Stomach smooth muscle (tissue), 2 donors: Measurements from ENCODE around the gene ZNF280A.
"Not testable (repeated sequence)": the region's sequence is repeated elsewhere in the genome, so short reads cannot be mapped to it uniquely, and the experiment has no call there.

Experiments
- H3K27ac ChIP-seq: one replicate; pipeline ENCODE4 v1.7.0; 2013; ENCODE audit warnings: mild to moderate bottlenecking, low read length, inconsistent platforms
- H3K27me3 ChIP-seq, 2 donors: one replicate each; pipeline ENCODE4 v1.7.0; 2013; ENCODE audit warnings: low read length in 2 of 2; ENCODE audit not compliant: insufficient read depth in 2 of 2, control insufficient read depth in 1 of 2
- H3K36me3 ChIP-seq, 2 donors: one replicate each; pipeline ENCODE4 v1.7.0; 2013; ENCODE audit warnings: low read length in 2 of 2; ENCODE audit not compliant: control insufficient read depth in 2 of 2, insufficient read depth in 2 of 2
- H3K4me1 ChIP-seq: one replicate; pipeline ENCODE4 v1.7.0; 2013; ENCODE audit warnings: low read length; ENCODE audit not compliant: control insufficient read depth, insufficient read depth
- H3K4me3 ChIP-seq, 2 donors: one replicate each; pipeline ENCODE4 v1.7.0; 2013; ENCODE audit warnings: low read length in 2 of 2
- H3K9ac ChIP-seq, 2 donors: one replicate each; pipeline ENCODE4 v1.7.0; 2013; ENCODE audit warnings: low read length in 2 of 2, mild to moderate bottlenecking in 1 of 2
- H3K9me3 ChIP-seq, 2 donors: one replicate each; pipeline ENCODE4 v1.7.0; 2013; ENCODE audit warnings: low read length in 2 of 2; ENCODE audit not compliant: control insufficient read depth in 2 of 2
- donor health status: healthy.
- donor health status: Pancreatic carcinoma.

The ZNF280A gene

GRCh38 chr22:22486132-22486899 lies 33.8 kb downstream of the ZNF280A start:
- Histone ChIP-seq H3K36me3 (peaks cover 0 to 5% of the 10 kb centered on the region in 2 donors), H3K4me1 (no peaks in the 10 kb centered on the region), H3K27ac (no peak overlapping the region), H3K9me3 (no peaks in the 10 kb centered on the region), H3K27me3 (no peaks in the 10 kb centered on the region), H3K9ac (no peak overlapping the region), H3K4me3 (no peak overlapping the region)

- no peaks in the 10 kb centered on the region for H3K9me3 ChIP-seq
- H3K27ac ChIP-seq, result no peak overlapping the region
- no peak overlapping the region for H3K9ac ChIP-seq
- H3K4me3 ChIP-seq, result no peak overlapping the region
- no peaks in the 10 kb centered on the region for H3K4me1 ChIP-seq
- H3K27me3 ChIP-seq, result no peaks in the 10 kb centered on the region
- peaks cover 0 to 5% of the 10 kb centered on the region in 2 donors for H3K36me3 ChIP-seq
Measured at GRCh38 chr22:22485524-22485923, 34.5 kb downstream of the ZNF280A start.

DNA sequence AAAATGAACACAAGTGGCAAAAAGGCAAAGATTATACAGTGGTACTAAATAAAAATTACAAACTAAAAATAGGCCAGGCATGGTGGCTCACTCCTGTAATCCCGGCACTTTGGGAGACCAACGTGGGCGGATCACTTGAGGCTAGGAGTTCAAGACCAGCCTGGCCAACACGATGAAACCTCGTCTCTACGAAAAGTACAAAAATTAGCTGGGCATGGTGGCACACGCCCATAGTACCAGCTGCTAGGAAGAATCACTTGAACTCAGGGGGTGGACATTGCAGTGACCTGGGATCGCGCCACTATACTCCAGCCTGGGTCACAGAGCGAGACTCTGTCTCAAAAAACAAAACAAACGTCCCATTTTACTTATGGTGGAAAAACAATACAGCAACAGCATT lies 36.0 kb downstream of the ZNF280A start:
- peaks cover 0 to 5% of the 10 kb centered on the region in 2 donors for H3K36me3 ChIP-seq
- H3K9me3 ChIP-seq, result no peaks in the 10 kb centered on the region
- H3K27ac ChIP-seq, result no peak overlapping the region
- H3K4me1 ChIP-seq, result no peaks in the 10 kb centered on the region
- no peaks in the 10 kb centered on the region for H3K27me3 ChIP-seq
- H3K4me3 ChIP-seq, result no peak overlapping the region
- no peak overlapping the region for H3K9ac ChIP-seq

GRCh38 chr22:22480940-22481339 lies 39.1 kb downstream of the ZNF280A start:
- H3K27ac ChIP-seq, result no peak overlapping the region
- no peak overlapping the region for H3K9ac ChIP-seq
- H3K9me3 ChIP-seq, result no peaks in the 10 kb centered on the region
- no peak overlapping the region for H3K4me3 ChIP-seq
- H3K27me3 ChIP-seq, result no peaks in the 10 kb centered on the region
- no peaks in the 10 kb centered on the region for H3K4me1 ChIP-seq
- H3K36me3 ChIP-seq, result no peaks in the 10 kb centered on the region

DNA sequence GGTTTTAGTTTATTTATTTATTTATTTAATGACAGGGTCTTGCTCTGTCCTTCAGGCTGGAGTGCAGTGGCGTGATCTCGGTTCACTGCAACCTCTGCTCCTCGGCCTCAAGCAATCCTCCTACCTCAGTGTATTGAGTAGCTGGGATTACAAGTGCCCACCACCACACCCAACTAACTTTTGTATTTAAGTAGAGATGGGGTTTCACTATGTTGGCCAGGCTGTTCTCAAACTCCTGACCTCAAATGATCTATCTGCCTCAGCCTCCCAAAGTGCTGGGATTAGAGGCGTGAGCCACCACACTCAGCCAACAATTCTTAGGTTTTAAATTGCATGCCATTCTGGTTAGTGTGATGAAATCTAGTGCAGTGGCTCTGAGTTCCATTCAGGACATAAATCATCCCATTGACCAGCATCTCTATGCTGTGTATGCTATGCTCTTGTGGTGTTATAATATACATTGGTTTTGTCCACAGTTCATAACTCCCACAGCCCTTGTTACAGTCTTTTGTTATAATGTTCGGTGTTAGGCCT lies 40.0 kb downstream of the ZNF280A start:
- Histone ChIP-seq H3K4me1 (no peaks in the 10 kb centered on the region), H3K9me3 (no peaks in the 10 kb centered on the region), H3K9ac (no peak overlapping the region), H3K4me3 (no peak overlapping the region), H3K36me3 (no peaks in the 10 kb centered on the region), H3K27ac (no peak overlapping the region), H3K27me3 (no peaks in the 10 kb centered on the region)

- Histone ChIP-seq H3K27me3 (no peaks in the 10 kb centered on the region), H3K4me1 (no peaks in the 10 kb centered on the region), H3K4me3 (no peak overlapping the region), H3K9ac (no peak overlapping the region), H3K27ac (no peak overlapping the region), H3K9me3 (no peaks in the 10 kb centered on the region), H3K36me3 (no peaks in the 10 kb centered on the region)
Measured at GRCh38 chr22:22479116-22479515, 41.0 kb downstream of the ZNF280A start.

- H3K27me3 ChIP-seq, result no peaks in the 10 kb centered on the region
- H3K4me3 ChIP-seq, result no peak overlapping the region
- no peak overlapping the region for H3K9ac ChIP-seq
- H3K27ac ChIP-seq, result no peak overlapping the region
- no peaks in the 10 kb centered on the region for H3K4me1 ChIP-seq
- H3K36me3 ChIP-seq, result no peaks in the 10 kb centered on the region
- H3K9me3 ChIP-seq, result no peaks in the 10 kb centered on the region
Measured at GRCh38 chr22:22478470-22478869, 41.6 kb downstream of the ZNF280A start.

GRCh38 chr22:22474733-22475132 lies 45.3 kb downstream of the ZNF280A start:
- H3K4me3 ChIP-seq, result no peak overlapping the region
- no peaks in the 10 kb centered on the region for H3K27me3 ChIP-seq

DNA sequence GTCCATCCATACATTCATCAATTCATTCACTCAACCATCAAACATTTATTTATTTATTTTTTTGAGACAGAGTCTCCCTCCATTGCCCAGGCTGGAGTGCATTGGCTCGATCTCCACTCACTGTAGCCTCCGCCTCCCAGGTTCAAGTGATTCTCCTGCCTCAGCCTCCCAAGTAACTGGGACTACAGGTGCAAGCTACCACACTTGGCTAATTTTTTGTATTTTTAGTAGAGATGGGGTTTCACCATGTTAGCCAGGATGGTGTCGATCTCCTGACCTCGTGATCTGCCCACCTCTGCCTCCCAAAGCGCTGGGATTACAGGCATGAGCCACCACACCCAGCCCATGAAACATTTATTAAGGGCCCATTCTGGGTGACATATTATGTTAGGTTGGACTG lies 49.0 kb downstream of the ZNF280A start:
- H3K9me3 ChIP-seq, H3K27me3 ChIP-seq, H3K27ac ChIP-seq, H3K9ac ChIP-seq, H3K4me3 ChIP-seq, H3K36me3 ChIP-seq, H3K4me1 ChIP-seq: not testable (repeated sequence)

More at GRCh38 chr22:22474733-22475132, 45.3 kb downstream of the ZNF280A start:
- Histone ChIP-seq H3K9ac (no peak overlapping the region), H3K36me3 (no peaks in the 10 kb centered on the region), H3K4me1 (no peaks in the 10 kb centered on the region), H3K27ac (no peak overlapping the region), H3K9me3 (no peaks in the 10 kb centered on the region)

DNA sequence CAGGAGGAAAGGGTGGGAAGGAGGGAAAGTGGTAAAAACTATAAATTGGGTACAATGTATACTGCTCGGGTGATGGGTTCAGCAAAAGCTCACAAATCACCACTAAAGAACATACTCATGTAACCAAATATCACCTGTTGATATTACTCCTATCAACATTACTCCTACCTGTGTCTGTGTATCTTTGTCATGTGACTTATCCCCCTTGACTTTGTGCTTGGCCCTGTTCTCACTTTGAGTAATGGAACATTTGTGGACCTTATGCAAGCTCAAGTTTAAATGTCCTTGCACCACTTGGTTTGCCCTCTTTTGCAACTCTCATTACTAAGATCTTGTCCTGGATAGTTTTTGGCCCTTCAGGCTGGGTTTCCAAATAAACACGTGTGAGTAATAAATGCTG lies 50.5 kb downstream of the ZNF280A start:
- H3K9ac ChIP-seq, result no peak overlapping the region
- H3K36me3 ChIP-seq, result no peaks in the 10 kb centered on the region
- H3K27me3 ChIP-seq, result peaks cover 3 to 7% of the 10 kb centered on the region in 2 donors
- H3K4me3 ChIP-seq, result no peak overlapping the region
- no peak overlapping the region for H3K27ac ChIP-seq
- H3K4me1 ChIP-seq, result no peaks in the 10 kb centered on the region
- H3K9me3 ChIP-seq, result no peaks in the 10 kb centered on the region

GRCh38 chr22:22468794-22469469 lies 51.1 kb downstream of the ZNF280A start:
- not testable (repeated sequence) for H3K9ac ChIP-seq, H3K4me1 ChIP-seq, H3K27ac ChIP-seq, H3K36me3 ChIP-seq, H3K9me3 ChIP-seq, H3K4me3 ChIP-seq
- H3K27me3 ChIP-seq, result peaks cover 8 to 10% of the 10 kb centered on the region in 2 donors
